ENCODE results near the gene PTPRO.

GRCh38 chr12:15541996-15542631 lies 219.8 kb downstream of the PTPRO start:
- TF ChIP-seq, protein P1, sequence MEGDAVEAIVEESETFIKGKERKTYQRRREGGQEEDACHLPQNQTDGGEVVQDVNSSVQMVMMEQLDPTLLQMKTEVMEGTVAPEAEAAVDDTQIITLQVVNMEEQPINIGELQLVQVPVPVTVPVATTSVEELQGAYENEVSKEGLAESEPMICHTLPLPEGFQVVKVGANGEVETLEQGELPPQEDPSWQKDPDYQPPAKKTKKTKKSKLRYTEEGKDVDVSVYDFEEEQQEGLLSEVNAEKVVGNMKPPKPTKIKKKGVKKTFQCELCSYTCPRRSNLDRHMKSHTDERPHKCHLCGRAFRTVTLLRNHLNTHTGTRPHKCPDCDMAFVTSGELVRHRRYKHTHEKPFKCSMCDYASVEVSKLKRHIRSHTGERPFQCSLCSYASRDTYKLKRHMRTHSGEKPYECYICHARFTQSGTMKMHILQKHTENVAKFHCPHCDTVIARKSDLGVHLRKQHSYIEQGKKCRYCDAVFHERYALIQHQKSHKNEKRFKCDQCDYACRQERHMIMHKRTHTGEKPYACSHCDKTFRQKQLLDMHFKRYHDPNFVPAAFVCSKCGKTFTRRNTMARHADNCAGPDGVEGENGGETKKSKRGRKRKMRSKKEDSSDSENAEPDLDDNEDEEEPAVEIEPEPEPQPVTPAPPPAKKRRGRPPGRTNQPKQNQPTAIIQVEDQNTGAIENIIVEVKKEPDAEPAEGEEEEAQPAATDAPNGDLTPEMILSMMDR (IDR thresholded peaks at IDR 0.05), result no peak
- no peak for TF ChIP-seq ZFX (IDR thresholded peaks at IDR 0.05; ENCODE audit: borderline replicate concordance)
